Ishikawa (cell line): ENCODE measurements around the gene DGKI.

Experiments used
- EGR1 ChIP-seq: IDR thresholded peaks from 2 replicates; pipeline ENCODE4 v1.6.1; 2012
- YY1 ChIP-seq: IDR thresholded peaks from 2 replicates; pipeline ENCODE4 v1.6.1; 2012; ENCODE audit warnings: low read depth
- TF ChIP-seq, protein P1 (sequence below): IDR thresholded peaks from 2 replicates; pipeline ENCODE4 v1.6.1; 2012; ENCODE audit warnings: low read depth, mild to moderate bottlenecking

GRCh38 chr7:137732168-137732567, 114.6 kb downstream of the DGKI start:
- TF ChIP-seq, protein P1, sequence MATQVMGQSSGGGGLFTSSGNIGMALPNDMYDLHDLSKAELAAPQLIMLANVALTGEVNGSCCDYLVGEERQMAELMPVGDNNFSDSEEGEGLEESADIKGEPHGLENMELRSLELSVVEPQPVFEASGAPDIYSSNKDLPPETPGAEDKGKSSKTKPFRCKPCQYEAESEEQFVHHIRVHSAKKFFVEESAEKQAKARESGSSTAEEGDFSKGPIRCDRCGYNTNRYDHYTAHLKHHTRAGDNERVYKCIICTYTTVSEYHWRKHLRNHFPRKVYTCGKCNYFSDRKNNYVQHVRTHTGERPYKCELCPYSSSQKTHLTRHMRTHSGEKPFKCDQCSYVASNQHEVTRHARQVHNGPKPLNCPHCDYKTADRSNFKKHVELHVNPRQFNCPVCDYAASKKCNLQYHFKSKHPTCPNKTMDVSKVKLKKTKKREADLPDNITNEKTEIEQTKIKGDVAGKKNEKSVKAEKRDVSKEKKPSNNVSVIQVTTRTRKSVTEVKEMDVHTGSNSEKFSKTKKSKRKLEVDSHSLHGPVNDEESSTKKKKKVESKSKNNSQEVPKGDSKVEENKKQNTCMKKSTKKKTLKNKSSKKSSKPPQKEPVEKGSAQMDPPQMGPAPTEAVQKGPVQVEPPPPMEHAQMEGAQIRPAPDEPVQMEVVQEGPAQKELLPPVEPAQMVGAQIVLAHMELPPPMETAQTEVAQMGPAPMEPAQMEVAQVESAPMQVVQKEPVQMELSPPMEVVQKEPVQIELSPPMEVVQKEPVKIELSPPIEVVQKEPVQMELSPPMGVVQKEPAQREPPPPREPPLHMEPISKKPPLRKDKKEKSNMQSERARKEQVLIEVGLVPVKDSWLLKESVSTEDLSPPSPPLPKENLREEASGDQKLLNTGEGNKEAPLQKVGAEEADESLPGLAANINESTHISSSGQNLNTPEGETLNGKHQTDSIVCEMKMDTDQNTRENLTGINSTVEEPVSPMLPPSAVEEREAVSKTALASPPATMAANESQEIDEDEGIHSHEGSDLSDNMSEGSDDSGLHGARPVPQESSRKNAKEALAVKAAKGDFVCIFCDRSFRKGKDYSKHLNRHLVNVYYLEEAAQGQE = no peak
- TF ChIP-seq YY1 (no peak), EGR1 (no peak)
